ENCODE data around the gene CDK8. TPM values are rescaled to one million over a fixed set of nuclear protein-coding genes. Genes with fewer than 3 reads are reported as not detected.

The CDK8 gene
- polyA plus RNA-seq, 3 donors = 5.1 to 8.4 (median 6.2) TPM

Other genes starting within 250 kb of the CDK8 start
- gene SHISA2, start 202.1 kb upstream of the CDK8 start, polyA plus RNA-seq = under 1 TPM; 0.09 to 0.67 (median 0.62) TPM
- gene RNF6, start 31.8 kb upstream of the CDK8 start, polyA plus RNA-seq = 10 to 100 TPM in 2 of 3 donors, 1 to 10 TPM in 1; 9.8 to 18.3 (median 15.9) TPM

All from adipose tissue (tissue), 3 donors.